HG03064 (cell line): ENCODE measurements around the gene RABGGTA.
"Not testable (repeated sequence)": the region's sequence is repeated elsewhere in the genome, so short reads cannot be mapped to it uniquely, and the experiment has no call there.

Source experiments
- ATAC-seq: cut with Tn5 transposase; IDR thresholded peaks from one replicate; pipeline ENCODE4 v1.9.1; 2021; ENCODE audit warnings: low read depth; ENCODE audit not compliant: unreplicated experiment

Gene RABGGTA

DNA sequence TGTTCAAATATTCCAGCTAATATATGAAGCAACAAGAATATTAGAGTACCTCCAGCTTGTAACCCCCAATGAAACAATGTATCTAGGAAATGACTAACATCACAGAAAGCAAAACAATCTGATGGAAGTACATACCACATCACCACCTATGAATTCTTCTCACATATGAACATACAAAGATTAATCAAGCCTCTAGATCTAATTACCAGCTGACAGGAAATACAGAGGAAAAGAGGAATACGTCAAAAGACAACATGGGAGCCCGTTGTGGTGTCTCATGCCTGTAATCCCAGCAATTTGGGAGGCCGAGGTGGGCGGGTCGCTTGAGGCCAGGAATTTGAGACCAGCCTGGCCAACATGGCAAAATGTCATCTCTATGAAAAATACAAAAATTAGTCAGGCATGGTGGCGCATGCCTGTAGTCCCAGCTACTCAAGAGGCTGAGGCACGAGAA lies 46.8 kb downstream of the RABGGTA start:
- ATAC-seq: no peak

DNA sequence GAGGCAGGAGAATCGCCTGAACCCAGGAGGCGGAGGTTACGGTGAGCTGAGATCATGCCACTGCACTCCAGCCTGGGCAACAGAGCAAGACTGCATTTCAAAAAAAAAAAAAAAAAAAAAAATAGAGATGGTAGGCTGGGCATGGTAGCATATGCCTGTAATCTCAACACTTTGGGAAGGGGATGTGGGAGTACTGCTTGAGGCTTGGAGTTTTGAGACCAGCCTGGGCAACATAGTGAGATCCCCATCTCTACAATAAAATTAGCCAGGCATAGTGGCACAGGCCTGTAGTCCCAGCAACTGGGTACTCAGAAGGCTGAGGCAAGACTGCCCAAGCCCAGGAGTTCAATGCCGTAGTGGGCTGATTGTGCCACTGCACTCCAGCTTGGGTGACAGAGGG lies 48.4 kb downstream of the RABGGTA start:
- ATAC-seq: not testable (repeated sequence)

DNA sequence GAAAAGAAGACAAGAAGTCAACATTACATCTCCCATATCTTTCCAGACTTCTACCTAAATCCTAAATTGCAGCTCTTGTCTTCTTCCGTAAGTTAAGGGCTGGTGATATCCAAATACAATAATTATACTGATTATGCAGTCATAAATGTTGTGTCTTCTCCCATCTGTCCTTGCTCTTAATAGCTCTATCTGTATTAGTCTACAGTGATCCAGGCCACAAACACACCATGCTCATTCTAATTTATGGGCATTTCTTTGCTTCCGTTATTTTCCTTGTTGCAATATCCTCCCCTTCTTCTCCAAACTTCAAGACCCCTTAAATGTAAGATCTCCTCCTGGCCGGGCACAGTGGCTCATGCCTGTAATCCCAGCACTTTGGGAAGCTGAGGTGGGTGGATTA lies 51.9 kb downstream of the RABGGTA start:
- ATAC-seq: no peak

DNA sequence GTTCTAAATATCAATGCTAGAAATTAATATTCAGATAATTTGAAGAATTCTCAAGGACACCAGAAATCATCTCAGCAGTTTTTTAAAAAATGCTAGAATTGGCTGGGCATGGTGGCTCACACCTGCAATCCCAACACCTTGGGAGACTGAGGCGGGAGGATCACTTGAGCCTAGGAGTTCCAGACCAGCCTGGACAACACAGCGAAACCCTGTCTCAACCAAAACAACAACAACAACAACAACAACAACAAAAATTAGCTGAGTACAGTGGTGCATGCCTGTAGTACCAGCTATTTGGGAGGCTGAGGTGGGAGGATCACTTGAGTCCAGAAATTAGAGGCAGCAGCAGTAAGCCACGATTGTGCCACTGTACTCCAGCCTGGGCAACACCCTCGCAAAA lies 52.3 kb downstream of the RABGGTA start:
- ATAC-seq: no peak

DNA sequence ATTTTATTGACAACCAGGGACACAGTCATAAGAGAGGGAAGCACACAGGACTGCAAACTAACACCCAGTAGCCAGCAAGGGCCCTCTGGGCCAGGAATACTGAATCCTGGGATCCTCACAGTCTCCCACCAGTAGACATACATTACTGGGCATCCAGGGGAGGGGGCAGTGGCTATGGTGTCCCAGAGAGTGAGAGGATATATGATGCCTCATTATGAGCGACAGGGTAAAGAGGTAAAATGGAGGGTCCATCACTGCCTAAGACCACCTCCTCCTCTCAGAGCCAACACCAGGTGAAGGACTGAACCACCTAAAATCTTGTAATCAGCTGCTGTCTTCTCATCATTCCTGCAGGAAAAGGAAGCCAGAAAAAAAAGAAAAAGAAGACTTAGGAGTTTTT lies 54.5 kb downstream of the RABGGTA start:
- ATAC-seq: not testable (repeated sequence)

DNA sequence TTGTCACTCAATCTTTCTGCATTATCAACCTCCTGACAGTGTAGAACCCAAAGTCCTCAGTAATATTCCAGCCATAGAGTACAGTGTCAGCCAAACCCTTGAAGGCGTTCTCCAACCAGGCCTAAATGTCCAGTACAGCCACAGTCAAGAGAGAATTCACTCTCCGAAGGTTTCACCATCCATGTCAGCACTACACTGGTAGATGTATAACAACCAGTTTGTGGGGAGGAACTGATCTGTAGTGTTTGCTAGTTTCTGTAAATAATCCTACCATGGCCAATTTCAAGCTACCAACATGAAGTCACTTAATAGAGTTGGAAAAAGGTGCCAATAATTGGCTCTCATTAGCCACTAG lies 55.1 kb downstream of the RABGGTA start:
- ATAC-seq: no peak
